GM18867 (cell line): ENCODE data around the gene KCNJ15.
"Not testable (repeated sequence)": the region's sequence is repeated elsewhere in the genome, so short reads cannot be mapped to it uniquely, and the experiment has no call there.

Experiments used
- ATAC-seq: cut with Tn5 transposase; IDR thresholded peaks from one replicate; pipeline ENCODE4 v1.9.1; 2021; ENCODE audit warnings: mild to moderate bottlenecking, moderate library complexity; ENCODE audit not compliant: unreplicated experiment

KCNJ15 gene

DNA sequence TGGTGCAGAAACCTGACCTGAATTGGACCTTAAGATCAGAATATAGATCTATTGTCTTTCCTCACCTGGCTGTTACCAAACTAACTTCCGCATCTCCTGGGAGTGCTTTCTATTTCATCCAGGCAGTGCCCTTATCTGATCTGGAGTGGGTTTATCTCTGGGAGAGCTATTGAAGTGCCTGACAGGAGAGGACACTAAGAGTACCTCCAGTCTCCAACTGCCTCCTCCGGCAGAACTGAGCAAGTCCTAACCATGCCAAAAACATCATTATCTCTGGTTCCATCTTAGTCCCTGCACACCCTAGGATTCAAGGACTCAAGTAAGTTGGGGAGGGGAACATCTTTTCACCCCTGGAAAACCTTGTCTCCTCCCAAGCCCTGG lies 12.4 kb upstream of the KCNJ15 start:
- ATAC-seq, result no peak

- peak; percentile 88 for ATAC-seq
Observed at GRCh38 chr21:38244885-38245869, 11.6 kb upstream of the KCNJ15 start.

DNA sequence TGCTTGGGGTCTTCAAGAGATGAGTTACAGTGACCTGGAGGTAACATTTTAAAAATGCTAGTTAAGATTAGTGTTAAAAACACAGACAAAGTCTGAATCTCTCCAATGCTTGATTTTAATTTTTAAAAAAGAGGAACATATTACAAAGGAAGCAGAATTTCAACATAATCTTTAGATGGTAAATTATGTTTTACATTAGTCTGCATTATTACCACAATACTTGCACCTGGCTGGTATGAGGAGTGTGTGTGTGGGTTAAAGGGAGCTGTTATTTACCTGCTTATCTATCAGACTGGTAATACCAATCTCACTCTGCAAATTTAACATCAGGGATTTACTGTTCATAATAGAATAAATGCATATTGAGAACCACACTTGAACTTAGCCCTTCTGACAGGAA lies 10.3 kb upstream of the KCNJ15 start:
- ATAC-seq, result no peak

DNA sequence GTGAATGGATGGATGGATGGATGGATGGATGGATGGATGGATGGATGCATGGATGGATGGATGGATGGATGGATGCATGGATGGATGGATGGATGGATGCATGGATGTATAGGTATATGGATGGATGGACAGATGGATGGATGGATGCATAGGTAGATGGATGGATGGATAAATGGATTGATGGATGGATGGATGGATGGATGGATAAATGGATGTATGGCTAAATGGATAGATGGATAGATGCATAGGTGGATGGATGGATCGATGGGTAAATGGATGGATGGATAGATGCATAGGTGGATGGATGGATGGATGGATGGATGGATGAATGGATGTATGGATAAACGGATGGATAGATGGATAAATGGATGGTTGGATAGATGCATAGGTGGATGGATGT lies 9.7 kb upstream of the KCNJ15 start:
- ATAC-seq, result not testable (repeated sequence)

DNA sequence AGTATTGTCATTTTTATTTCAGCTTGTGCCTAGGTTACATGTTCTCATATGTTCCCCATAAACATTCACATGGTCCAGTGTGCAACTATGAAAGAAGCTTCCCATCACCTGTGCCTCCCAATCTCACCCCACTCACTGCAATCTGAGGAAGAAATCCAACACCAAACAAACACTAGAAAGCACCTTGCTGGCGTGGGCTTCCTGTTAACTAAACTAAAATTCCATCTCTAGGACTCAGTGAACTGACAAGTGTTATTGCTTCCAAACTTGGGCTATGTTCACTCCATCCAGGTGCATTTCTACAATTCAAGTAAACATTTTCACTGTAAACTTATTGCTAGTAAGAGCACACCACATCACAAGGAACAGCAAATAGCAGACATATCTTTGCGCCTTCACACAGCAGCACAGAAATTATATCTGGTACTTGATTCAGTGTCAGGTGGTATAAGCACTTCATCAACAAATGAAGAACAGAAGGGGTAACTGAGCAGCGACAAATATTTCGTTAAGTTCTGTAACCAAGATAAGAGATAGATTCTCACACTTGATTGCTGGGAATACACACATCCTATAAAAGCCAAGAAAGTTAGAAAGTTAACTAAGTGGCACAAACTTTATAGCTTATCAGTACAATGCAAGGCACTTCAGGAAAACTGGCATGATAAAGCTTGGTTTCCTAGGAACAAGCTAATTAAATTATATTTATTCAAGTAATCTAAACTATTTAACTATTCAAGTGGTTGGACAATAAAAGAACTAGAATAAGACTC lies 8.9 kb upstream of the KCNJ15 start:
- ATAC-seq, result no peak

- peak; percentile 70 for ATAC-seq
Observed at GRCh38 chr21:38249256-38249655, 7.5 kb upstream of the KCNJ15 start.

GRCh38 chr21:38249696-38250278 lies 7.0 kb upstream of the KCNJ15 start:
- no peak for ATAC-seq

- no peak for ATAC-seq
Observed at GRCh38 chr21:38250991-38251418, 5.8 kb upstream of the KCNJ15 start.

DNA sequence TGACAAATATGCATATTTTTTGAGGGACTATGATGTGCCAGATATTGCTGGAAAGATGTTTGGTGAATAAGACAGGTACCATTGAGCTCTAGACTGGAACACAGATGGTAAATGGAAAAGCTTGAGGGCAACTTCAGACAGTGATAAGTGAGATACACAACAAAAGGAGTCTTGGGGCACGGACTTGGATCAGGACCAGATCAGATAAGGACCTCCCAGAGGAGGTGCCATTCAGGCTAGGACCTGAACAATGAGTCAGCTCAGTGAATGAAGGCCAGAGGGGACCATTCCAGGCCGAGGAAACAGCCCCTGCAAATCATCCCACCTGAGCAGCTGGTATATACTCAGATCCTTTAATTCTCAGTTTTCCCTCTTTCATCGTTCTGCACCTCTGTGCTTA lies 1.8 kb upstream of the KCNJ15 start:
- ATAC-seq, result no peak

DNA sequence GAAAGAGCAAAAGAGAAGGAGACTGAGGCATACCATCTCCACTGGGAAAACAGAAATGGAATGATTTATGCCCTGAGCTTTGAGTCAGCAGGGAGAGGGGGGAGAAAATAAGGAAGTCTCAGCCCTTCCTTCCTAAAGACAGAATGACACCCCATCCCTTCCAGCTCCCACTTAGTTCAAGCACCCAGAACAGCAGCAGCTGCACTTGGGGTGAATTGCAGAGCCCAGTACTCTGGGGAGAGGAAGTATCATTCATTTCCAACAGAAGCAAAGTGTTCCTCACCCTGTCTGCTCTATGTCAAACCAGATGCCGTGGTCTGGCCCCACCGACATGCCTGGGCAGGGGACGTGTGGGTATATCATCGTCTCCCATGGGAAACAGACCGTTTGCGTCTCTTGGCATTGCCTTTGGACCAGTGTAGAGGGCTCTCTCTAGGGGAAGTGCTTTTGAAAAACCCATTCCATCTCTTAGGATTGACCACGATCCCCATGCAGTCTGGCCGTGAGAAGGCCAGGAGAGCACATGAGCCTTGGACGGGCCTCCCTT lies 1.1 kb upstream of the KCNJ15 start:
- ATAC-seq, result no peak

- ATAC-seq, result no peak
Observed at GRCh38 chr21:38257667-38258066, 876 bp downstream of the KCNJ15 start.

GRCh38 chr21:38258521-38259485 lies 2.0 kb downstream of the KCNJ15 start:
- no peak for ATAC-seq

GRCh38 chr21:38259665-38260064 lies 2.9 kb downstream of the KCNJ15 start:
- ATAC-seq, result no peak

GRCh38 chr21:38260426-38260825 lies 3.6 kb downstream of the KCNJ15 start:
- ATAC-seq, result no peak

- no peak for ATAC-seq
Observed at GRCh38 chr21:38261851-38262250, 5.1 kb downstream of the KCNJ15 start.

DNA sequence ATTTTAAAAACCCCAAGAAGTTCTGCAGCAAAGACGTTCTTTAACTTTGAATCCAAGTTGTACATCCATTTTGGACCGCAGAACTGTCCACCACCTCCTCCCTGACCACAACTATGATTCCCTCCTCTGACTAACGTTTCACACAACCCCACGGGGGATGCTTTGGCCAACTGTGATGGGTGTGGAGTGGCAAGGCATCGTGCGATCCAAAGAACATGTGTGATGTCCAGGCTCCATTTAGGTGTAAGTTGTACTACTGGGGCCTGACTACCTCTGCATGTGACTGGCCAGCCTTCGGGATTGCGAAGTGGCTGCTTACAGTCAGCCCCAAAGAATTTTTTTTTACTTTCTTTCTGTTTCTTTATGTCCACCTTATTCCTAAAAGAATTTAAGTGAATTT lies 6.7 kb downstream of the KCNJ15 start:
- ATAC-seq, result no peak

GRCh38 chr21:38264571-38264970 lies 7.8 kb downstream of the KCNJ15 start:
- no peak for ATAC-seq

DNA sequence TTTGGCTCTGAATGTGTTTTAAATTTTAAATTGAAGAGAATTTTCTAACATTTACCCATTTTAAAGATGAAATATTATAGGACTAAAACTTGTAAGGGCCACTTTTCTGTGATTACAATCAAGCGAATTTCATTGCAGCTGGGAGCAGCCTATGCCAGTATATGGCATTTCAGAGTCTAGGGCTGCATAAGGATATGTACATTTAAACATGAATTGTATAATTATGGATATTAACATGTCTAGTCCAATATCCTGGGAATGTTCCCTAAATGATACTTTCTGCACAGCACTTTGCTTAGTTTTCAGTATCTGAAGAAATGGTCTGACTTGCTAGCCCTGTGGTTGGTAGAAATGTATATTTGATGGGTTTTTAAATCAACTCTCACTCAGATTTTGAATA lies 8.4 kb downstream of the KCNJ15 start:
- ATAC-seq, result no peak

DNA sequence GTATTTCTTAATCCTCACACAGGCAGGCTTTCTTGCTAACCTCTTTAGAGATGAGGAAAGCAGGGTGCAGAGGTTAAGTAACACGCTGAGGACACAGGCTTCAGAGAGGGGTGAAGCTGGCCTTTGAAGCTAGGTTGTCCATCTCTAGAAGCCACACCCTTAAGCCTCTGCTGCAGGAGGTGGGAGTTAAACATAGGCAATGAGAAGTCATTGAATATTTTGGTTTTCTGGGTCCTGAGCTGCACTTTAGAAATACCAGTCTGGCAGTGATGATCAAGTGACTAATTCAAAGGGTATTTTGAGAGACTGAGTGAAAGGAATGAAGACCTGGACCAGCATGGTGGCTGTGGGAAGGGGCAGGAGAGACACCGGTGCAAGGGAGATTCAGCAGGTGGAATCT lies 9.9 kb downstream of the KCNJ15 start:
- no peak for ATAC-seq

DNA sequence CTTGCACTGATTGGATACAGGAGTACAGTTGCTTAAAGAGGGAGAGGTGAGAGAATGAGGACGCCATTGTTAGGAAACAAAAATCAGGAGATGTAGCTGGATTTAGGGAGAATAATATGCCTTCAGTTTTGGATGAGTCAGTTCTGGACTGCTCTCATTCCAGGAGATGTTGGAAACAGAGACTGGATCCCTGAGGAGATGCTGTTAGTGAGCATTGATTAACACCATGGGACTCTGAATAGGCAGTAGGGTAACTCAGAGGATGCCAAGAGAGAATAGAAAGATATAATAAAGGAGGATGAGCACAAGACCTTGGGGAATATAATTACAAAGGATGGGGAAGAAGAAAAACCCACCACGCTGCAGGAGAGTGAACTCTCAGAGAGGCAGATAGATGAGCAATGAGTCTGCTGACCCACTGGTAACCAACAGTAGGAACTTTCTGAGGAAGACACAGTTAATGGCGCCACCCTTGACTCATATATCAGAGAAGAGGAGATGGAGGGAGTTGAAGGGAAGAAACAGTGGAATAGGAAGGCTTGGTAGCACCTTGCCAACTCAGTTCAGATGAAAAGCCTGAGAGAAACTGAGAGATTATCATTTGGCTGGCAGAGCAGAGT lies 10.5 kb downstream of the KCNJ15 start:
- no peak for ATAC-seq
